ENCODE results near the gene ZNF629.

- TF ChIP-seq CTCF (IDR thresholded peaks at IDR 0.05; ENCODE audit: poor library complexity) (no peak), EZH2 (IDR thresholded peaks at IDR 0.05; ENCODE audit: borderline replicate concordance) (no peak), EZH2phosphoT487 (IDR thresholded peaks at IDR 0.05; ENCODE audit: low read depth, severe bottlenecking, unreplicated experiment) (no peak)
Observed at GRCh38 chr16:30783280-30784109, 3.5 kb downstream of the ZNF629 start.
